ENCODE data around the gene CELF5. TPM values are rescaled to one million over a fixed set of nuclear protein-coding genes. Genes with fewer than 3 reads are reported as not detected.

CELF5 gene
- total and polyA plus RNA-seq, 10 donors, result 0.05 to 0.19 (median 0.10) TPM; not detected in 7

GRCh38 chr19:3262362-3262761 is 37.9 kb downstream of the CELF5 start:
- Histone ChIP-seq H3K36me3 (no peaks in the 10 kb centered on the region), H3K27me3 (replicated peaks in 1 of 7) (peaks cover 0 to 48% (median 8%) of the 10 kb centered on the region in 7 donors), H3K9me3 (no peaks in the 10 kb centered on the region), H3K4me3 (no peak overlapping the region), H3K4me1 (no peaks in the 10 kb centered on the region), H3K27ac (no peak overlapping the region)
- TF ChIP-seq POLR2A (IDR thresholded peaks at IDR 0.05) (no peak), CTCF (IDR thresholded peaks at IDR 0.05 in 8 of 11, conservative IDR thresholded peaks at IDR 0.05 in 3 of 11) (no peak), POLR2AphosphoS5 (IDR thresholded peaks at IDR 0.05) (no peak)
- DNase-seq, result no peak
- intact Hi-C loops (cut with DNase I; ENCODE audit: low total_unique reads), result no loop called here
- WGBS, 5 donors, result 83 to 93% (median 89%) methylated on average over 7 of the region's 7 CpGs

GRCh38 chr19:3263866-3264265 is 39.4 kb downstream of the CELF5 start:
- no peak for DNase-seq
- H3K36me3 ChIP-seq, result no peaks in the 10 kb centered on the region
- no peak overlapping the region for H3K4me3 ChIP-seq
- no peaks in the 10 kb centered on the region for H3K4me1 ChIP-seq
- H3K27me3 ChIP-seq (replicated peaks in 1 of 7), result peaks cover 0 to 52% (median 11%) of the 10 kb centered on the region in 7 donors
- 82 to 90% (median 89%) methylated on average over 9 of the region's 9 CpGs for WGBS, 5 donors
- H3K27ac ChIP-seq, result no peak overlapping the region
- intact Hi-C loops (cut with DNase I; ENCODE audit: low total_unique reads), result no loop called here
- H3K9me3 ChIP-seq, result no peaks in the 10 kb centered on the region
- no peak for TF ChIP-seq POLR2A (IDR thresholded peaks at IDR 0.05)

- 63 to 77% (median 68%) methylated on average over 6 of the region's 6 CpGs for WGBS, 5 donors
- H3K27me3 ChIP-seq (replicated peaks in 1 of 7), result peaks cover 0 to 52% (median 25%) of the 10 kb centered on the region in 7 donors
- no peaks in the 10 kb centered on the region for H3K9me3 ChIP-seq
- intact Hi-C loops (cut with DNase I; ENCODE audit: low total_unique reads), result no loop called here
- no peak overlapping the region for H3K27ac ChIP-seq
- H3K36me3 ChIP-seq, result no peaks in the 10 kb centered on the region
- no peak overlapping the region for H3K4me3 ChIP-seq
- DNase-seq, result no peak
- no peak for TF ChIP-seq POLR2AphosphoS5 (IDR thresholded peaks at IDR 0.05)
- no peak for TF ChIP-seq CTCF (IDR thresholded peaks at IDR 0.05 in 8 of 11, conservative IDR thresholded peaks at IDR 0.05 in 3 of 11)
- no peak for TF ChIP-seq POLR2A (IDR thresholded peaks at IDR 0.05)
- H3K4me1 ChIP-seq, result no peaks in the 10 kb centered on the region
Measured at GRCh38 chr19:3265432-3265831, 41.0 kb downstream of the CELF5 start.

GRCh38 chr19:3266092-3266693 is 41.7 kb downstream of the CELF5 start:
- intact Hi-C loops (cut with DNase I; ENCODE audit: low total_unique reads), result no loop called here
- Histone ChIP-seq H3K36me3 (no peaks in the 10 kb centered on the region), H3K27me3 (replicated peaks in 1 of 7) (peaks cover 0 to 55% (median 33%) of the 10 kb centered on the region in 7 donors), H3K4me3 (no peak overlapping the region), H3K9me3 (no peaks in the 10 kb centered on the region), H3K27ac (no peak overlapping the region), H3K4me1 (no peaks in the 10 kb centered on the region)
- TF ChIP-seq POLR2A (IDR thresholded peaks at IDR 0.05) (no peak), POLR2AphosphoS5 (IDR thresholded peaks at IDR 0.05) (no peak), CTCF (IDR thresholded peaks at IDR 0.05 in 8 of 11, conservative IDR thresholded peaks at IDR 0.05 in 3 of 11) (no peak)
- DNase-seq, result no peak
- 78 to 91% (median 83%) methylated on average over 19 of the region's 19 CpGs for WGBS, 5 donors
